Activated CD8-positive, alpha-beta memory T cell treated with anti-CD3 and anti-CD28 coated beads for 36 hours (primary cell): Measurements from ENCODE around the gene FILIP1. TPM values are rescaled to one million over a fixed set of nuclear protein-coding genes. Genes with fewer than 3 reads are reported as not detected.

Experiments
- CTCF ChIA-PET: fragments of 350-600 bp; sonication (Branson Sonifier 250); formaldehyde crosslinking; loops from one replicate; lab custom pipeline; 2021; ENCODE audit warnings: antibody characterized with exemption; lab: Charles Lee
- POLR2A ChIA-PET: fragments of 350-600 bp; sonication (Branson Sonifier 250); formaldehyde crosslinking; loops from one replicate; lab custom pipeline; 2021; ENCODE audit warnings: antibody characterized with exemption; lab: Charles Lee
- total RNA-seq, 2 experiments: library from RNA; stranded (reverse); gene quantifications; one replicate each; pipeline ENCODE4 v1.2.3, GENCODE V29; 2021

Gene FILIP1, protein sequence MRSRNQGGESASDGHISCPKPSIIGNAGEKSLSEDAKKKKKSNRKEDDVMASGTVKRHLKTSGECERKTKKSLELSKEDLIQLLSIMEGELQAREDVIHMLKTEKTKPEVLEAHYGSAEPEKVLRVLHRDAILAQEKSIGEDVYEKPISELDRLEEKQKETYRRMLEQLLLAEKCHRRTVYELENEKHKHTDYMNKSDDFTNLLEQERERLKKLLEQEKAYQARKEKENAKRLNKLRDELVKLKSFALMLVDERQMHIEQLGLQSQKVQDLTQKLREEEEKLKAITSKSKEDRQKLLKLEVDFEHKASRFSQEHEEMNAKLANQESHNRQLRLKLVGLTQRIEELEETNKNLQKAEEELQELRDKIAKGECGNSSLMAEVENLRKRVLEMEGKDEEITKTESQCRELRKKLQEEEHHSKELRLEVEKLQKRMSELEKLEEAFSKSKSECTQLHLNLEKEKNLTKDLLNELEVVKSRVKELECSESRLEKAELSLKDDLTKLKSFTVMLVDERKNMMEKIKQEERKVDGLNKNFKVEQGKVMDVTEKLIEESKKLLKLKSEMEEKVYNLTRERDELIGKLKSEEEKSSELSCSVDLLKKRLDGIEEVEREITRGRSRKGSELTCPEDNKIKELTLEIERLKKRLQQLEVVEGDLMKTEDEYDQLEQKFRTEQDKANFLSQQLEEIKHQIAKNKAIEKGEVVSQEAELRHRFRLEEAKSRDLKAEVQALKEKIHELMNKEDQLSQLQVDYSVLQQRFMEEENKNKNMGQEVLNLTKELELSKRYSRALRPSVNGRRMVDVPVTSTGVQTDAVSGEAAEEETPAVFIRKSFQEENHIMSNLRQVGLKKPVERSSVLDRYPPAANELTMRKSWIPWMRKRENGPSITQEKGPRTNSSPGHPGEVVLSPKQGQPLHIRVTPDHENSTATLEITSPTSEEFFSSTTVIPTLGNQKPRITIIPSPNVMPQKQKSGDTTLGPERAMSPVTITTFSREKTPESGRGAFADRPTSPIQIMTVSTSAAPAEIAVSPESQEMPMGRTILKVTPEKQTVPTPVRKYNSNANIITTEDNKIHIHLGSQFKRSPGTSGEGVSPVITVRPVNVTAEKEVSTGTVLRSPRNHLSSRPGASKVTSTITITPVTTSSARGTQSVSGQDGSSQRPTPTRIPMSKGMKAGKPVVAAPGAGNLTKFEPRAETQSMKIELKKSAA (N-terminal part only)
- not detected for total RNA-seq

DNA sequence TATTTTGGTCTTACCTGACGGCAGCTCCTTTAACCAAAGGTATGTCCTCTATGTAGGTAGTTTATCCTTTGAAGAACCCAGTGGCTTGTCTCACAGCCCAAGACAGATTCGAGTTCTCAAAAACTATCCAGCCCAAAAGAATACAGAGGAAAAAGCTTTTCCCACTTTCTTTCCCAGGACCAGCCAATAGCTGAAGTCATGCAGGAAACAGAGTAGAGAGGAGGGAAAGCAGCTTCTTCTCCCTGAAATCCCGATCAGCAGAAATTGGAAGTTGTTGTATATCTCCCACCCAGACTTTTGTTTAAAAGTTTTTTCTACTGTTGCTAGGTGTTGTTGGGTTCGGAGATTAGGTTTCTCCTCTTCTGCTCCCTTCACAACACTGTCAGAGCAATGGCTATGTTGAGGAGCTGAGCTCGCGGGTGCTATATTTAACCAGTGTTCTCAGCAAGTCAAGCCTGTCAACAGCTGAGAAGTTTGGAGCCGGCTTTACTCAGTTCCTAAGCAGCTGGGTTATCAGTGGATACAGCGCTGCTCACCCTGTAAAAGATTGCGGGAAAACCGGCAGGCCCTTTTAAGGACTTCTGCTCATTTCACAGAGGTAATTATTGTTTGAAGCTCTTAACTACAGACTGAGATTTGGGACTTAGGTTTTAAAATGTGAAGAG is at the start of gene FILIP1:
TSS of gene FILIP1 (minus strand) at position 401 of the 665 bp plus-strand sequence. CDS start 78,828 bp downstream, outside the sequence.
- ChIA-PET POLR2A (no interaction called here), CTCF (no interaction called here)

DNA sequence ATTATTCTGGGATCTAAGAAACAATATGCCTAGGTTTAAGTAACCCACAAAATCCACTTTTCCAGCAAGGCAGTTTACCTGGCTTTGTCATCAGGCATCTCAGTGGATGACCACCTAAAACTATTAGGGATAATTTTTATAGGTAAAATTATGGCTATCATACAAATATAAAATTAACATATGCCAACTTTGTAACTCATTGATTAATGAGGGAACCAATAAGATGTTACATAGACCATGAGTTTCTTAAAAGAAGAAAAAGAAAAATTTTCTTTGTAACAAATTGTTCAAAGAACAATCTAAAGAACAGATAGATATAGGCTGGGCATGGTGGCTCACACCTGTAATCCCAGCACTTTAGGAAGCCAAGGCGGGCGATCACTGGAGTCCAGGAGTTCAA is 49.7 kb upstream of the FILIP1 start:
- POLR2A ChIA-PET, result no interaction called here
- CTCF ChIA-PET, result interaction anchor here (0.6 kb wide), 1 partner anchor 259 kb away, joined by 3 read pairs; no protein-coding TSS in a partner anchor

DNA sequence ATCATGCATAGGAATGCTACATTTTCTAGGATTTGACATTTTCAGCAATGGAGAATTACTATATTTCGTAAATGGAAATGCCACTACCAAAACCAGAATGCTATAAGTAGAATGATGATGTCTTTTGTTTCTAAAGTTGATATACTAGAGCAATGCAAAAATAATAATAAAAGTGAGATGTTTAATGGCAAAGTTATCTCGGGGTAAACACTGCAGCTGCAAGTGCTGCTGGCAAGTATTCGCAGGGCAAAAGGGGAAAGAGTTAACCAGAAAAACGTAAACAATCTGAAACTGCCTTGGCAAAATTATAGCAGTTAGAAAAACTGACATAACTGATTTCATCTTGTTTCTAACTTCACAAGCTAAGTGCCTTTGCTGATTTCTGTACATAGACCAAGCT is 45.5 kb upstream of the FILIP1 start:
- POLR2A ChIA-PET, result interaction anchor here (0.5 kb wide), 1 partner anchor 133 kb away, joined by 6 read pairs; no protein-coding TSS in a partner anchor
- CTCF ChIA-PET, result no interaction called here

DNA sequence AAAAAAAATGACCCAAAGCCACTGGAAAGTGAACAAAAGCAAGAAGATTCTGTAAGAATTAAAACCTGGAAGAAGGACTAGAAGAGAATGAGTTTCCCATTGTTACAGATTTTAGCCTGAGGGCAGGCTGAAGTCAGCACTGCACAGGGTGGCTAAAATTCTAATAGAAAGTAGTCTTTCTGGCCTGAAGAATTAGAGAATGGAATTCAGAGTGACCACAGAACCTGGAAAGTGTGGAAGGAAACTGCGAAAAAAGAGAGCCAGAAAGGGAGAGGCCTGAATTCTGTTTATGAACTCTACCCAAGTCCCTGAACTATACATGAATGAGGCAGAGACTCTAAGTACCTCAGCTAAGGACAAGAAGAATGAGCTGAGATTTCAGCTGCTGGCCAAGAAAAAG is 38.9 kb upstream of the FILIP1 start:
- POLR2A ChIA-PET, result no interaction called here

DNA sequence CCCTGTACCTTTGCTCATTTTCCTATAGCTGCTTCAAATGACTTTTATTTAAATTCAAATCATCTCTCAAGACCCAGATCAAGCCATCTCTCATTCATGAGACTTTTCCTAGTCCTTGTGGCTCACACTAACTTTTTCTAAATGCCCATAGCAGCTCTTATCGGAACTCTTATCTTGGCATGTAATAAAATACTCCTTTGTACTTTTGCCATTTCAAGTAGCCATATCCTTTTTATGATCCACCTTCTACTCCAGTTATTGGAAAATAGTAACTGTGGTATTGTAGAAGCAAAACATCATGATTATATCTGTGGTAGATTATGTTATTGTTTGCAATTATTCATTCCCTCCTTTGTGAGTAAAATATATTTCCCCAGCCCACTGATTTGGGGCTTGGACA is 37.6 kb upstream of the FILIP1 start:
- CTCF ChIA-PET, result no interaction called here
- POLR2A ChIA-PET, result no interaction called here

More for the DNA sequence above, 38.9 kb upstream of the FILIP1 start:
- CTCF ChIA-PET, result no interaction called here

DNA sequence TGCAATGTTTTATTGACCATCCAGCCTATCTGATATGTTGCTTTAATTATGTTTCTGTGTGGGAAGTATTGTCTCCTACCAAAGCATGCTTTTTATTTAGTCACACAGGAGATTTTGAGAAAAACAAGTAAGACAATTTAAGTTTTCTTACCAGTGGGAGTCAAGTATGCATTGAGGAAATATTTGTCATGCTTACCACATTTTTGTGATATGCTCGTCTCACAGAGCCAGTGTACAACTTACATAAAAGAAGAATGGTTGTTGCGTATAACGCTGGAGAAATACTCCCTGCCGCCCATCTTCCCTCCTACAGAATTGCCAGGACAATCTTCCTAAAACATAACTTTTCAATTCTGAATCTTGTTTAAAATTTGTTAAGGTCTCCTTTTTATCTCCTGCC is 37.1 kb upstream of the FILIP1 start:
- ChIA-PET POLR2A (no interaction called here), CTCF (no interaction called here)

DNA sequence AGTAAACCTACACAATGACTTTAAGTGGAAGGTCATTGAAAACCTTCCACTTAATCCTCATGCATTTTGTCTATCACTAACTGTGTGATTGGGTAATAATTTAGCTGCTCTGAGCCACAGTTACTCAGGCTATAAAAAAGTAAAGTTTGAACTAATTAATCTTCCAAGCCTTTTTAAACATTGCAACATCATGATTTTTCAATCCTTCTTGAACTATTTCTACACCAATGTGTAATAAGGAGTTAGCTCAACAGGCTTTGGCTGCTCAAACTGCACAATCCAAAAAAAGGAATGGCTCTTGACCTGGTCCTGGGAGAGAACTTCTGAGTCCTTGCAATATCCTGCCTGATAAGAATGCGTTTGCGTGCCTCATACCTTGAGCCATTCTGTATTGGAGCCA is 34.8 kb upstream of the FILIP1 start:
- CTCF ChIA-PET, result no interaction called here
- POLR2A ChIA-PET, result no interaction called here

DNA sequence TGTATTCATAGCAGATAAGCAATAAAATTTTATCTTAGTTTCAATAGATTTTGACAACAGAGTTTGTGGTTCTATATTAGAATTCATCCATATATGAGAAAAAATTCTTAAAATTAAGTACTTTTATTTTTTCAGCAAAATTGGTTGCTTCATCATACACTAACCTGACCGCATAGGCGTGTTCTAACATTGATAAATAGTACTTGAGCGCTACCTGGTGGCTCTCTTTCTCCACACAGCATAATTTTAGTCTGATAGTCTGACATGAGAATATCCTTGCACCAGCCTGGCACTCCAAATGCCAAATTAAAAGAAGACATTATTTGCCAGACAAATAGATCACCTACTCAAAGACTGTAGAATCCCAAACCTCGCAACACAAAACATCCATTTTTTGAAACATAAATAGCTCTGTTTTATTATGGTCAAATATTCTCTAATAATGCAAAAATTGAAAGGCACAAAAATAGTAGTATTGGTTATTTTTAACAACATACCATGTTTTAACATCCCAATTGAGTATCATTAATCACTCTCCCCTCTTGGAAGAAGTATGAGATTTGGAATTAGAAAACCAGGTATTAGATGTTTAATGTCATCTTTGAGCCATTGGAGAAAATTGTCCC is 33.0 kb upstream of the FILIP1 start:
- POLR2A ChIA-PET, result no interaction called here

DNA sequence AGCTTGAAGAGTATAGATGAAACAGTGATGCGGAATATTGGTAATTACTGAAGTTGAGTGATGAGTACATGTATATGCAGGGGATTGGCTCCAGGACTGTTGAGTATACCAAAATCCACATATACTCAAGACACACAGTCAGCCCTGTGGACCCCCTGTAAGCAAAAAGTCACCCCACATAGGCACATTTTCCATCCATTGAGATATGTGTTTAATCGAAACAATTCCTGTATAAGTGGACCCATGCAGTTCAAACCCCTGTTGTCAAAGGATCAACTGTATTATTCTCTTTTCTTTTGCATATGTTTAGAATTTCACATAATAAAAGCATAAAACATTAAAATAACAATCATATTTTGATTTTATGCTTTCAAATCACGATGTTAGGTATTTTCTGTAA is 32.1 kb upstream of the FILIP1 start:
- POLR2A ChIA-PET, result no interaction called here
- CTCF ChIA-PET, result no interaction called here

More for the DNA sequence above, 33.0 kb upstream of the FILIP1 start:
- CTCF ChIA-PET, result interaction anchor here (0.8 to 1.4 kb wide), 2 partner anchors 248 to 259 kb away, joined by 3 to 6 read pairs; no protein-coding TSS in a partner anchor

DNA sequence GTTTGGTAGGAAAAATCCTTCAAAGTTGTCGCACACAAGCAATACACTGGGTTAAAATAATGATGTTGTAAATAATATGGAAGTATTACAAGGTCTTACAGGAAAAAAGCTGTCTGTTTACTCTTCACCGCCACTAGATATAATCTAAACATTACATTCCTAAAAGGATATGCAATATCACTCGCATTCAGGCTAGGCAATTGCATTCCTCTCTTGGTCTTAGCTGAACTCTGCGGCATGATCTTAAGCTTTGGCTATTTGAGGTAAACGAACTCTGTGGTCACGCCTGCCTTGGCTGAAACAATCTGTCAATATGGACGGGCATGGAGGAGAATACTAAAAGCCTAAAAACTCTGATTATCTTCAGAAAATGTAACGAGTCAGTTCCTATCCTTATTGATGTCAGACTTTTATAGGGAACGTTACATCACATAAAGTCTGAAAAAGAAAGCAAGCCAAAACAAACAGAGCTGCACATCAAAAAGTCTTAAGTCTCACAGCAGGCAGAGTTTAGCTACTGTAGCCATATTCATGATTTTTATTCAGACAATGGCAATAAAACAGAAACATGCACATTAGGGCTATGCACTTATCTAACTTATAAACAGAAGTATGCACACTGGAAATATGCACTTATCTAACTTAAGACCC is 30.8 kb upstream of the FILIP1 start:
- ChIA-PET POLR2A (no interaction called here), CTCF (no interaction called here)

DNA sequence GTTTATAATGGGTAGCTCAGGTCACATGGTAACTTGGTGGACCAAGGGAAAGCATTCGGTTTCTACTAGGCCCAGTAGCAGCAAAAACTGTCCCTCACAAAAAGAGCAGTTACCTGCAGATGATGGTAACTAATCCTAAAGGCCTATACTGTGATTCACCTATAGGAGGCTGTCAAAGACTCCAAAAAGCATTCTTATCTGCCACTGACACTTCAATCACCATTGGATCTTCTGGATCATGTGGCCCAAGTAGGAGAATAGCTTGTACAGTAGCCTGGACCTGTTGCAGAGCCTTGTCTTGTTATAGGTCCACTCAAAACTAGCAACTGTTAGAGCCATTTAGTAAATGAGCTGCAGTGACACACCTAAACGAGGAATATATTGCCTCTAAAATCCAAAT is 23.2 kb upstream of the FILIP1 start:
- ChIA-PET CTCF (no interaction called here), POLR2A (no interaction called here)

DNA sequence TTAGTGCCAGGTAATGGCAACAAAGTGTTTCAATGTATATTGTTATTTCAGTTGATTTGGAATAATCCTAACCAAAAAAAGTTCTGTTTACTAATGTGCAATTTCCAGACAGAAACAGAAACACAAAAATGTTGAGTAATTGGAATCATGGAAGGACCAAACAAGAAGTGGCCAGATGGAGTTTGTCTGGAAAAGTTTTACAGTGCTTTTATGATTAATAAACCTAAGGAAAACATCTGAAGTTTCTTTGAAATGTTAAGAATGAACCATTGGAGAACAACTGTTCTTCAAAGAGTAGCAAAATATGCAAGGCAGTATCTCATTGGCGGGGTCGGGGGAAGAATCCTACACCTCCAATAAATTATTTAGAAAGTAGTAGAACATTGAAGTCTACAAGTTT is 19.0 kb upstream of the FILIP1 start:
- ChIA-PET POLR2A (no interaction called here), CTCF (no interaction called here)

DNA sequence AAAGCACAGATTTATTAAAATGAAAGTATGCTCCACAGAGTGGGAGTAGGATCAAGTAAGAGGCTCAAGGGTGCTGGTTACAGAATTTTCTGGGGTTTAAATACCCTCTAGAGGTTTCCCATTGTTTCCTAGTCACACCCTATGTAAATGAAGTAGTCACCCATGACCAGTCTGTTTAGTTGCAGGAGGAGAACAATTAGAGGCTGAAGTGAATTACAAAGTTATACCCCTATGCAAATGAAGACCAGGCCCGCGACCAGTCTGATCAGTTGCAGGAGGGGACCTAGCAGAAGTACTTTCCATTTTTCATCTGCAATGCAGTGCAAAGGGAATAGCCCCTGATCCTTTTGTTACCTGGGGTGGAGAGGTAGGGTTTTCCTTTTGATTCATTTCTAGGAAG is 11.8 kb upstream of the FILIP1 start:
- ChIA-PET POLR2A (no interaction called here), CTCF (no interaction called here)

DNA sequence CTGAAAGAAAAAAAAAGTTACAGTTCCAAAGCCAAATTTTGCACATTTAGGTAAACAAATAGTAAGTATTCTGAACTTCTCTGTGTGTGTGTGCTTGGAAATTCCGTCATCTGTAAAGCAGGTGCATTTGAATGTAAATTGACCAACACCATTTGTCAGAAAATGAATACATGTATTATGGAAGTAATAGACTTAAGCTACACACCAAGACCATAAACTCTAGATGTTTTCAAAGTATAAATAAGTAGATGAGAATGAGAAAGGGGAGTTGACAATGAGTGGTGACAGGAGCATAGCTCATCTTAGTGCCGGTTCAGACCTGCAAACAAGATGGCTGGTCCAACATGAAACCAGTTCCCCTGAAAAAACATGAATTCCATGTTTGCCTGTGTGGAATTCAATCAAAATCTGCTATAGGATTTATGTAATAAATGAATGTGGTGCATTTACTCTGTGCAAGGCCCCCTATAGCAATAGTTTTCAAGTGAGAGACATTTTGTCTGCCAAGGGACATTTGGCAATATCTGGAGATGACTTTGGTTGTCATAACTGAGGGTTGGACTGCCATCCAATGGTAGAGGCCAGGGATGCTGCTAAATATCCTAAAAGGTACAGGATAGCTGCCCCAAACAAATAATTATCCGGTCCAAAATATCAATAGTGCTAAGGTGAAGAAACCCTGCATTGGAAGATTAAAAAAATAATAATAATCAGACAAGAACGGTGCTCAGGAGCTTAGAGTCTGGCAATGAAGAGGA is 11.0 kb upstream of the FILIP1 start:
- CTCF ChIA-PET, result no interaction called here
- POLR2A ChIA-PET, result no interaction called here

DNA sequence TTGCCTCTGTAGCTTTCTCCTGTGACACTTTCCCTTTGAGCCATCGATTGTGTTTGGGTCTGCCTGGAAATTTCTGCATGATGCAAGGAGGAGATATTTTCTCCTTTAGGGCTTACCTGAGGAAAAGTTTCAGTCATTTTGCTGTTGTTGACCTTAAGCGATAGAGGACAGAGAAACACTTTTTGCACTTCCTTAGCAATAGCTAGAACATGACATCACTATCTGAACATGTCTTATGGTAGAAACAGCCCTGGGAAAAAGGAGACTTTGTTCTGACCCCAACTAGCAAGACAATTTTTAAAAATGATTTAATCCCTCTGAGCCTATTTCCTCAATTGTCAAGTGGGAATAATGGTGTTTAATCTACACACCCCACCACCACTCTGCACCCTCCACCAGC is 9.7 kb upstream of the FILIP1 start:
- ChIA-PET CTCF (no interaction called here), POLR2A (no interaction called here)

DNA sequence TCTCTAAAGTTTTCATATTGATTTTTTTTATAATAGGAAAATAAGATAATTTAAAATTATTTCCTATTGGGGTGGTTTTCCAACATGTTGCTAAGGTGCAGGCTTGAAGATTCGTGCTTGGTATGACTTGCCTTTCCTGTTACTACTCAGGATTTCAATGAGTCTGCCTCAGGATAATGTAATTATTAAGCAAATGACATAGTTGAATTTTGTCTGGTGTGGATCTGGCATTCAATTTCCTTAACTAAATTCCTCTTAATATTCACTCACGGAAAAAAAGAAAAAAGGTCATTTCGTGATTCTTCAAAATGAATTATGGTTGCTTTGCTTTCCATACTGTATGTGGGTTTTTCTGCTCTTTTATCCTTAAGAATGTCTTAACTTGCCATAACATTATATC is 9.3 kb upstream of the FILIP1 start:
- POLR2A ChIA-PET, result no interaction called here
- CTCF ChIA-PET, result no interaction called here

DNA sequence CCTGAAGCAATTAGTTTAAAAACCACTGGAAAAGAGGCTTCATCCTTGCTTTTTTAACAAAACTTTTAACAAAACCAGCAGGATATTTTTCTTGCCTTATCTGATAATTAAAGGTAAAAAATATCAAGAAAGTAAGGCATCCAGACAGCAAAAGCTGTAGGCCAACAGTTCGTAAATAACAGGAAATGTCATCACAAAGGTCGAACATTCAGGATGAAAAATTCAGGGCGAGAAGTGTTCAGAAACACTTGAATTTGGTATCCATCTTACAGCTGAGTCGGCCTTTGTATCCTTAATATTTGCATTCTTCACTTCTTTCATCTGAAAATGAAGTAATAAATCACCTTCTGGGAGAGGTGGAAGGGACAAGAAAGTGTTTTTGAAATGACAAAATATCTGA is 8.2 kb upstream of the FILIP1 start:
- POLR2A ChIA-PET, result no interaction called here
- CTCF ChIA-PET, result no interaction called here

DNA sequence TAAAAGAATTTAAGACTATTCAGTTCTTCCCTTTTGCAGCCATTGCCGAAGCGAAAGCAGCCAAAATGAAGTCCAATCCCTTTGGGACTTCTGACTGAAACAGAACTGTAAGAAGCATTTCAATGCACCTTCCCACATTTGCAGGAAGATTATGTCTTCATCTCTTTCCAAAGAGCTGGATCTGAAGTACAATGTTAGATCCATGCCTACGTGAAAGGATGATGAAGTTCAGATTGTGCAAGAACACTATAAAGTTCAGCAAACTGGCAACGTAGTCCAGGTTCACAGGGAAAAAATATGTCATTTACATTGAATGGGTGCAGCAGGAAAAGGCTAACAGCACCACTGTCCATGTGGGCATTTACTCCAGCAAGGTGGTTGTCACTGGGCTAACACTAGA is 6.0 kb upstream of the FILIP1 start:
- ChIA-PET CTCF (no interaction called here), POLR2A (no interaction called here)
